Neural cell (in vitro differentiated cells): Measurements from ENCODE around the gene MKRN2OS. TPM values are rescaled to one million over a fixed set of nuclear protein-coding genes. Genes with fewer than 3 reads are reported as not detected.

Source experiments
- H2AFZ ChIP-seq: fragments of 200-600, 300-800 bp; sonication (generic), shearing (Covaris generic); 2 replicates; pipeline ENCODE4 v1.6.0; 2014; ENCODE audit warnings: low read depth, mild to moderate bottlenecking, antibody characterized with exemption, low read length, moderate library complexity
- H3F3A ChIP-seq: fragments of 200-600 bp; shearing (Covaris generic); 2 replicates; pipeline ENCODE4 v1.6.1; 2016; ENCODE audit warnings: mild to moderate bottlenecking, moderate library complexity, mixed read lengths, antibody characterized with exemption, low read length; ENCODE audit not compliant: insufficient read depth, poor library complexity, severe bottlenecking
- H3K27ac ChIP-seq: fragments of 200-600, 300-800 bp; sonication (generic), shearing (Covaris generic); 2 replicates; pipeline ENCODE4 v1.5.1; 2014; ENCODE audit warnings: mild to moderate bottlenecking, low read length, moderate library complexity
- H3K27me3 ChIP-seq: fragments of 300-800, 200-600 bp; sonication (generic), shearing (Covaris generic); 2 replicates; pipeline ENCODE4 v1.6.0; 2014; ENCODE audit warnings: mild to moderate bottlenecking, low read depth, low read length, moderate library complexity; ENCODE audit not compliant: insufficient read depth
- H3K36me3 ChIP-seq: fragments of 300-800, 200-600 bp; sonication (generic), shearing (Covaris generic); 2 replicates; pipeline ENCODE4 v1.5.1; 2014; ENCODE audit warnings: mild to moderate bottlenecking, antibody characterized with exemption, low read length, moderate library complexity; ENCODE audit not compliant: insufficient read depth
- H3K4me2 ChIP-seq: fragments of 300-800, 200-600 bp; sonication (generic), shearing (Covaris generic); 2 replicates; pipeline ENCODE4 v1.6.0; 2014; ENCODE audit warnings: mild to moderate bottlenecking, low read length
- H3K4me3 ChIP-seq: fragments of 300-800, 200-600 bp; sonication (generic), shearing (Covaris generic); 2 replicates; pipeline ENCODE4 v1.5.1; 2014; ENCODE audit warnings: mild to moderate bottlenecking, low read length, moderate library complexity
- H3K79me2 ChIP-seq: fragments of 200-600 bp; shearing (Covaris generic); replicated peaks from 2 replicates; pipeline ENCODE4 v1.6.0; 2014; ENCODE audit warnings: mild to moderate bottlenecking, low read length, moderate library complexity; ENCODE audit not compliant: insufficient read depth
- H3K9ac ChIP-seq: fragments of 300-800, 200-600 bp; sonication (generic), shearing (Covaris generic); 2 replicates; pipeline ENCODE4 v1.6.1; 2016; ENCODE audit warnings: mild to moderate bottlenecking, low read length, mixed read lengths
- H3K9me2 ChIP-seq: fragments of 200-600 bp; shearing (Covaris generic); 2 replicates; pipeline ENCODE4 v1.6.1; 2016; ENCODE audit warnings: mild to moderate bottlenecking, low read length, mixed read lengths; ENCODE audit not compliant: insufficient read depth
- H3K9me3 ChIP-seq: fragments of 200-600, 300-800 bp; sonication (generic), shearing (Covaris generic); 2 replicates; pipeline ENCODE4 v1.6.1; 2016; ENCODE audit warnings: mild to moderate bottlenecking, mixed run types, low read length, moderate library complexity, mixed read lengths
- H4K20me1 ChIP-seq: fragments of 200-600 bp; shearing (Covaris generic); 2 replicates; pipeline ENCODE4 v1.6.1; 2016; ENCODE audit warnings: mild to moderate bottlenecking, mixed run types; ENCODE audit not compliant: insufficient read depth
- CTCF ChIP-seq: fragments of 450-650 bp; IDR thresholded peaks from 2 replicates; pipeline ENCODE4 v1.5.1; 2014; ENCODE audit warnings: antibody characterized with exemption, mild to moderate bottlenecking, moderate library complexity; ENCODE audit not compliant: poor library complexity, severe bottlenecking
- EP300 ChIP-seq: fragments of 450-650 bp; conservative IDR thresholded peaks from 2 replicates; pipeline ENCODE4 v1.6.1; 2014; ENCODE audit warnings: antibody characterized with exemption, mild to moderate bottlenecking, moderate library complexity; ENCODE audit not compliant: poor library complexity, severe bottlenecking
- EZH2 ChIP-seq: fragments of 200-600, 300-800 bp; shearing (Covaris generic), sonication (generic); IDR thresholded peaks from 2 replicates; pipeline ENCODE4 v1.6.1; 2014; ENCODE audit warnings: antibody characterized with exemption, low read length, borderline replicate concordance, mild to moderate bottlenecking; ENCODE audit not compliant: insufficient read depth, poor library complexity, severe bottlenecking
- MXI1 ChIP-seq: fragments of 450-650 bp; conservative IDR thresholded peaks from 2 replicates; pipeline ENCODE4 v1.6.1; 2014; ENCODE audit warnings: antibody characterized with exemption, mild to moderate bottlenecking; ENCODE audit not compliant: poor library complexity, severe bottlenecking
- POLR2AphosphoS5 ChIP-seq: IDR thresholded peaks from 2 replicates; pipeline ENCODE4 v1.6.1; 2012
- RAD21 ChIP-seq: fragments of 450-650 bp; conservative IDR thresholded peaks from 2 replicates; pipeline ENCODE4 v1.6.1; 2014; ENCODE audit warnings: antibody characterized with exemption, mild to moderate bottlenecking, moderate library complexity
- SMC3 ChIP-seq: fragments of 450-650 bp; conservative IDR thresholded peaks from 2 replicates; pipeline ENCODE4 v1.6.1; 2014; ENCODE audit warnings: antibody characterized with exemption, mild to moderate bottlenecking, moderate library complexity; ENCODE audit not compliant: poor library complexity
- TAF1 ChIP-seq: IDR thresholded peaks from 2 replicates; pipeline ENCODE4 v1.6.1; 2012; ENCODE audit warnings: low read depth
- polyA plus RNA-seq: library from polyadenylated mRNA; depleted of rRNA; stranded (reverse); fragments of >200 nt; gene quantifications from 2 replicates; pipeline ENCODE4 v1.2.3, GENCODE V29; 2014
- TF ChIP-seq, protein P1 (sequence below): IDR thresholded peaks from 2 replicates; pipeline ENCODE4 v1.6.1; 2012; ENCODE audit warnings: borderline replicate concordance

MKRN2OS gene
- polyA plus RNA-seq, 1 donor from 2014 or later = 0.36 TPM

- no peak overlapping the region for H3K4me3 ChIP-seq
- no peak overlapping the region for H2AFZ ChIP-seq
- no peaks in the 10 kb centered on the region for H3K79me2 ChIP-seq
- H3F3A ChIP-seq = no peaks in the 10 kb centered on the region
- no peaks in the 10 kb centered on the region for H4K20me1 ChIP-seq
- H3K9ac ChIP-seq = no peak overlapping the region
- no peaks in the 10 kb centered on the region for H3K27me3 ChIP-seq
- no peak overlapping the region for H3K27ac ChIP-seq
- TF ChIP-seq SMC3 (no peak), EP300 (no peak), CTCF (no peak), POLR2AphosphoS5 (no peak), RAD21 (no peak), TAF1 (no peak), MXI1 (no peak), EZH2 (no peak)
- TF ChIP-seq, protein P1, sequence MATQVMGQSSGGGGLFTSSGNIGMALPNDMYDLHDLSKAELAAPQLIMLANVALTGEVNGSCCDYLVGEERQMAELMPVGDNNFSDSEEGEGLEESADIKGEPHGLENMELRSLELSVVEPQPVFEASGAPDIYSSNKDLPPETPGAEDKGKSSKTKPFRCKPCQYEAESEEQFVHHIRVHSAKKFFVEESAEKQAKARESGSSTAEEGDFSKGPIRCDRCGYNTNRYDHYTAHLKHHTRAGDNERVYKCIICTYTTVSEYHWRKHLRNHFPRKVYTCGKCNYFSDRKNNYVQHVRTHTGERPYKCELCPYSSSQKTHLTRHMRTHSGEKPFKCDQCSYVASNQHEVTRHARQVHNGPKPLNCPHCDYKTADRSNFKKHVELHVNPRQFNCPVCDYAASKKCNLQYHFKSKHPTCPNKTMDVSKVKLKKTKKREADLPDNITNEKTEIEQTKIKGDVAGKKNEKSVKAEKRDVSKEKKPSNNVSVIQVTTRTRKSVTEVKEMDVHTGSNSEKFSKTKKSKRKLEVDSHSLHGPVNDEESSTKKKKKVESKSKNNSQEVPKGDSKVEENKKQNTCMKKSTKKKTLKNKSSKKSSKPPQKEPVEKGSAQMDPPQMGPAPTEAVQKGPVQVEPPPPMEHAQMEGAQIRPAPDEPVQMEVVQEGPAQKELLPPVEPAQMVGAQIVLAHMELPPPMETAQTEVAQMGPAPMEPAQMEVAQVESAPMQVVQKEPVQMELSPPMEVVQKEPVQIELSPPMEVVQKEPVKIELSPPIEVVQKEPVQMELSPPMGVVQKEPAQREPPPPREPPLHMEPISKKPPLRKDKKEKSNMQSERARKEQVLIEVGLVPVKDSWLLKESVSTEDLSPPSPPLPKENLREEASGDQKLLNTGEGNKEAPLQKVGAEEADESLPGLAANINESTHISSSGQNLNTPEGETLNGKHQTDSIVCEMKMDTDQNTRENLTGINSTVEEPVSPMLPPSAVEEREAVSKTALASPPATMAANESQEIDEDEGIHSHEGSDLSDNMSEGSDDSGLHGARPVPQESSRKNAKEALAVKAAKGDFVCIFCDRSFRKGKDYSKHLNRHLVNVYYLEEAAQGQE = no peak
- H3K36me3 ChIP-seq = peaks cover 36% of the 10 kb centered on the region
- H3K9me3 ChIP-seq = no peaks in the 10 kb centered on the region
- H3K9me2 ChIP-seq = no peaks in the 10 kb centered on the region
- no peak overlapping the region for H3K4me2 ChIP-seq
Observed at GRCh38 chr3:12588039-12589009, 43.0 kb upstream of the MKRN2OS start.

DNA sequence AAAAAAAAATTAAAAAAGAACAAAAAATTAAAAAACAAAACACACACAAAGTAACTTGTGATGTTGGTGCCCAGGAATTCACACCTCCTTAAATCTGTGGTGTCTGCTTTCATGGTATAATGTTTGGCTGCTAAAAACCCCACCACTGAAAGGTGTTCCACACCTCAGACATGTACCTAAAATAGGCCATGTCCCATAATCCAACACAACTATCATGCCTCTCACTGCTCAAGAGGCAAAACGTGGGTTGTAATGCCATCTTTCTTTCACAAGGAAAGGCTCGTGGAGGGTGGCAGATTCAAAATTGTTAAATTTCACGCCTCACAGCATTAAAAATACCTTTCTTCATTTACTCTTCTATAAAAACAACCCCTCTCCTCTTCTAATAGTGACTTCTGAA, 41.1 kb upstream of the MKRN2OS start:
- no peak overlapping the region for H3K27ac ChIP-seq
- no peak overlapping the region for H3K9ac ChIP-seq
- no peaks in the 10 kb centered on the region for H3K79me2 ChIP-seq
- no peaks in the 10 kb centered on the region for H3K27me3 ChIP-seq
- no peaks in the 10 kb centered on the region for H3K9me3 ChIP-seq
- H2AFZ ChIP-seq = no peak overlapping the region
- no peaks in the 10 kb centered on the region for H4K20me1 ChIP-seq
- no peaks in the 10 kb centered on the region for H3K9me2 ChIP-seq
- no peaks in the 10 kb centered on the region for H3F3A ChIP-seq
- peaks cover 36% of the 10 kb centered on the region for H3K36me3 ChIP-seq
- H3K4me2 ChIP-seq = no peak overlapping the region
- TF ChIP-seq SMC3 = no peak
- TF ChIP-seq TAF1 = no peak
- TF ChIP-seq CTCF = no peak
- no peak for TF ChIP-seq EP300
- no peak for TF ChIP-seq EZH2
- no peak for TF ChIP-seq MXI1
- TF ChIP-seq POLR2AphosphoS5 = no peak
- no peak for TF ChIP-seq RAD21
- TF ChIP-seq, protein P1 = no peak
- no peak overlapping the region for H3K4me3 ChIP-seq
